NCI-H2029 treated with DMSO at 0.1 percent for 48 hours (cell line): ENCODE measurements around the gene TTYH3.

Source experiments
- DNase-seq: peaks from one replicate; lab custom pipeline; 2025; lab: John Stamatoyannopoulos, UW

Gene TTYH3

DNA sequence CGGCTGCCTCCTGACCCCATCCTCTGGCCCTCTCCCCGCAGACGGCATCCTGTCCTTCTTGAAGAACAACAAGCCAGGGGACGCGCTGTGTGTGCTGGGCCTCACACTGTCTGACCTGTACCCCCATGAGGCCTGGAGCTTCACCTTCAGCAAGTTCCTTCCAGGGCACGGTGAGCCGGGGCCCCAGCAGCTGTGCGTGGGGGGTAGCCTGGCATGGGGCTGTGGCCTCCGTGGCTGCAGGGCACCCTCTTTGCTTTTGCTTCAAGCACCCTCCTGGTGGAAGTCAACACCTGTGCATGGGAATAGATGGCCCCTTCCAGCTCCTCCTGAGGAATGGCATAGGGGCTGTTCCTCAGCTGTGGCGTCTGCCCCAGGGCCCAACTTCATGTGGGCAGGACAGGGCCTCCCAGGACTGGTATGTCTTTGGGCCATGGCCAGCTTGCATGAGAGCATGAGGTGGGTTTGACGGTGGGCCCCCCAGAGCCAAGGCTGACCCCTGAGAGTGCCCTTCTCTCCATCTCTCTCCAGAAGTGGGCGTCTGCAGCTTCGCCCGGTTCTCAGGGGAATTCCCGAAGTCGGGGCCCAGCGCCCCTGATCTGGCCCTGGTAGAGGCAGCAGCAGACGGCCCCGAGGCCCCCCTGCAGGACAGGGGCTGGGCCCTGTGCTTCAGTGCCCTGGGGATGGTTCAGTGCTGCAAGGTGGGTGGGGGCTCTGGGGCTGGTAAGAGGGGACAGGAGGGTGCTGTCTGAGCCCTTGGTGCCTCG is 76.9 kb downstream of the TTYH3 start:
- DNase-seq, result no peak

DNA sequence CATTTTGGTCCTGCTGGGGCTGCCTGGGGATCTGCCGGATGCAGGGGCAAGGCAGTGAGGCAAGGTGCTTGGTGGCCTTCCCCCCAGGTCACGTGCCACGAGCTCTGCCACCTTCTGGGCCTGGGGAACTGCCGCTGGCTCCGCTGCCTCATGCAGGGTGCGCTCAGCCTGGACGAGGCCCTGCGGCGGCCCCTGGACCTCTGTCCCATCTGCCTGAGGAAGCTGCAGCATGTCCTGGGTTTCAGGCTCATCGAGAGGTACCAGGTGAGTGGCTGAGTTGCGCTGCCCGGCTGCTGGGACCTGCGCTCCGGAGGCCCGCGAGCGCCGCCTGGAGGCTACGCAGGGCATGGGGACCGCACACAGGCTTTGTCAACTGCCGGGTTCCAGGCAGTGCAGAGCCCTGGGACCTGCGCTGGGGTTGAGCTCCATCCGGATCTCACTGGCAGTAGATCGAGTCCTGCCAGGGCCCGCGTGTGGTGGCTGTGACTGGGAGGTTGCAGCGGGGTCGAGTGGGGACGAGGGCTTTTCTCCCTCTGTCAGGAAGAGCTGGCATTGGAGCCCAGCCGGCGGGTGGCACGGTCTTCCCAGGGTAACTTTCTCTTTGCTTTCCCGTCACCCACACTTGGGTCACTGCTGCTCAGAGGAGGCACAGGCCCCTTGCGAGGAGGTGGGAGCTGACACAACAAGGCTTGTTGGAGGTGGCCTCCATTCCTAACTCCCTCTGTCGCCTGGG is 77.9 kb downstream of the TTYH3 start:
- DNase-seq, result peak; percentile 30

DNA sequence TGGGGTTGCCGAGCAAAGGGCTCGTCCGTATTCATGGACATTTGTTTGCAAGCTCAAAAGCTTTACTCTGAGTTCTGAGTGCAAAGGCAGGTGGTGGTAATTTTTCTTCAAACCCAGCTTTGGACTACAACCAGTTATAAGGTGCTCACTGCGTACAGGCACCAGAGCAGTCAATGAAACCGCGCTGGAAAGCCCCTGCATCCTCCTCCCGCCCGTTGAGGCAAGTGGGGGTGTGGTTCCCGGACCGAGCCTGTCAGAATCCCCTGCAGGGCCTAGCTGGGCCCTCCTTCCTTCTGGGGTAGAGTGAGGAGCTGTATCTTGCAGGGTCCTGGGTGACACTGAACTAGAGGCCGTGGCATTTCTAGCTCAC is 78.5 kb downstream of the TTYH3 start:
- no peak for DNase-seq

DNA sequence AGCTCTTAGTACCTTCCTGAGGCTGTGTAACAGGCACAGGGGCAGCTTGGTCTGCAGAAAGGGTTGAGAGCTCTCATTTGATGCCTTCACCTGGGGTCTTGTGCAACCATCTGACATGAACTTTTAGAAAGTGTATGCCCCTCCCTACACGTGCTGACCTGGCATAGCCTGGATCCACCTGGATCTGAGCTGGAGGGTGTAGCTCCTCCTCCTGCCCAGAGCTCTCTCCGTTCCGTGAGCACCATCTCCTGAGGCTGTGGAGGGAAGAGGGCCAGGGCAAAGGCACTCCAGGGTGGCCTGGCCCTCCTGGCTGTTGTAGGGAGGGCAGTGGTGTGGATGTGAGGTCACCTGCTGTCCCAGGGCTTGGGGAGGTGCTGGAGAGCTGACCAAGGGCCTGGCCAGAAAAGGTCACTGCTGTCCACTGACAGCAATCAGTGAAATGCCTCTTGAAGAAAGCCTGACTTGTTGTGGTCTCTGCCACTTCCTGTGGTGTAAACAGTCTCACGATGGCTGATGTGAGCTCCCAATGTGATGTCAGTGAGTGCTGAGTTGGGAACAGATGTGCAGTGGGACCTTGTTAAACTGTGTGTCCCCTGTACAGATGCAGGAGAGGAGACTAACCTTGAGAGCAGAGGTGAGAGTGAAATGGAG is 79.2 kb downstream of the TTYH3 start:
- DNase-seq, result no peak

DNA sequence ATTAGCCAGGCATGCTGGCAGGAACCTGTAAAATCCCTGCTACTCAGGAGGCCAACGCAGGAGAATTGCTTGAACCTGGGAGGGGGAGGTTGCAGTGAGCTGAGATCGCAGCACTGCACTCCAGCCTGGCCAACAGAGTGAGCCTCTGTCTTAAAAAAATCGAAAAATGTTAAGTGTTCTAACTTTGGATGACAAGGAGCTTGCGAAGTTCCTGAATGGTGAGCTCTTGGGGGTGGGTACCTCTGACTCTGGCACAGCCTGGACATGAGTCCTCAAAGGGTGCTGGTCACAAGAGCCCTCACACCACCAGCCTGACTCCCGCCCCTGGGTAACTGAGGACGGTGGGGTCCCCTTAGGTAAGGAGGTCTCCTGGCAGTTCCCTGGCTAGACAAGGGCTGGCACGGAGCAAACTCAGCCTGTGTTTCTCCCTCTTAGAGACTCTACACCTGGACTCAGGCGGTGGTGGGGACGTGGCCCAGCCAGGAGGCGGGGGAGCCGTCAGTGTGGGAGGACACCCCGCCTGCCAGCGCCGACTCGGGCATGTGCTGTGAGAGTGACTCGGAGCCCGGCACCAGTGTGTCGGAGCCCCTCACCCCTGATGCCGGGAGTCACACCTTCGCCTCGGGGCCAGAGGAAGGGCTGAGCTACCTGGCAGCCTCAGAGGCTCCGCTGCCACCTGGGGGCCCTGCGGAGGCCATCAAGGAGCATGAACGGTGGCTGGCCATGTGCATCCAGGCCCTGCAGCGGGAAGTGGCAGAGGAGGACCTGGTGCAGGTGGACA is 80.3 kb downstream of the TTYH3 start:
- DNase-seq, result no peak

DNA sequence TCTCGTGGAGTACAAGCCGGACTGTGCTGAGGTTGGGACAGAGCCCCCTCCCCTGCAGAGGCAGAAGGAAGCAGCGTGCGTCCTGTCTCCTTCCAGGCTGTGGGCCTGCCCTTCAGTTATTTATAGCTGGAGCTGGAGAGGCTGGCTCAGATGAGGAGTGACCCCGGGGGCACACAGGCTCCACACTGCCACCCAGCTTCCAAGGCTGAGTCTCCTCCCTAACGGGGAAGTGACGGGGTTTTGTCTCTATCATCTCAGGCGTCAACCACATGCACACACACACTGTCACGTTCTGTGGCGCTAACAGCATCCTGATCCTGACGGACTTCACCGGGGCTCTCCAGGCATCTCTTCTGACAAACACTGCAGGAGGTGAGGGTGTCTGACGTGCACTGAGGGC is 81.6 kb downstream of the TTYH3 start:
- DNase-seq, result no peak

DNA sequence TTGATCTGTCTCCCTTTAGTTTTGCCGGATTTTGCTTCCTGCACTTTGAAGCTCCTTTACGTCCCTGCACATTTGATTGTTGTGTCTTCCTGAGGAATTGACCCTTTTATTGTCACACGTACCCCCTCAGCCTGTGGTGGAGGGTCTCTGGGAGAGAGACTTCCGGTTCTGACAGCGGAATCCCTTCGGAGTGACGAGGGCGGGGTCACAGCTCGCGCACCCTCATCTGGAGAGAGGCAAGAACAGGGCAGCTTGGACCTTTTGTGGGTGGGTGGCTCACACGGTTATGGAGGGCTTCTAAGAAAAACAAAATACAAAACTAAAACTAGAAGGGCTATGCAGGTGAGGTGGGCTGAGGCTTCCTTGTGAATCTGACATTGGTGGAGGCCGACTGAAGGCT is 82.2 kb downstream of the TTYH3 start:
- DNase-seq, result no peak
